Hematopoietic multipotent progenitor cell treated with erythropoietin and hydrocortisone succinate and interleukin-3 and kit ligand, for 6 days (in vitro differentiated cells): ENCODE data around the gene ARHGAP29.
"Not testable (repeated sequence)": the region's sequence is repeated elsewhere in the genome, so short reads cannot be mapped to it uniquely, and the experiment has no call there.

ENCODE experiments used
- DNase-seq: peaks from one replicate; pipeline ENCODE4 v3.0.0-alpha.2; 2015

Gene ARHGAP29

DNA sequence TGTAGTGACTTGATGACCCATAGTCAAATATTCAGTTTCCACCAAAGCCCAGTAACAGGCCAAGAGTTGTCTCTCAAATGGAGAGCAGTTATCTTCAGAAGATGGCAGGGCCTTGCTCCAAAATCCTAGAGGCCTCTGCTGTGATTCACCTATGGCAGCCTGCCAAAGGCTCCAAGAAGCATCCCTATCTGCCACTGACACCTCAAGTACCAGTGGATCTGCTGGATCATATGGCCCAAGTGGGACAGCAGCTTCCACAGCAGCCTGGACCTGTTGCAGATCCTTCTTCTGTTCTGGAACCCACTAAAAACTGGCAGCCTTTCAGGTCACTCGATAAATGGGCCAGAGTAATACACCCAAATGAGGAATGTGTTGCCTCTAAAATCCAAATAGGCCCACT lies 73.3 kb downstream of the ARHGAP29 start:
- DNase-seq = not testable (repeated sequence)

DNA sequence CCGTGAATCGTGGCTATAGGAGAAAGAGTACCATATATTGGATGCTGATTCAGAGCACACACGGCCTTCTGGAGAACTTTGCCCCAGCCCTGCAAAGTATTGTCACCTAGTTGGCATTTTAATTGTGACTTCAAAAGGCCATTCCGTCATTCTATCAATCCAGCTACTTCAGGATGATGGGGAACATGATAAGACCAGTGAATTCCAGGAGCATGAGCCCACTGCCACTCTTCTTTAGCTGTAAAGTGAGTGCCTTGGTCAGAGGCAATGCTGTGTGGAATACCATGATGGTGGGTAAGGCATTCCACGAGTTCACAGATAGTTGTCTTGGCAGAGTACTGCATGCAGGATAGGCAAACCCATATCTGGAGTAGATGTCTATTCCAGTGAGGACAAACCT lies 74.1 kb downstream of the ARHGAP29 start:
- DNase-seq = not testable (repeated sequence)

DNA sequence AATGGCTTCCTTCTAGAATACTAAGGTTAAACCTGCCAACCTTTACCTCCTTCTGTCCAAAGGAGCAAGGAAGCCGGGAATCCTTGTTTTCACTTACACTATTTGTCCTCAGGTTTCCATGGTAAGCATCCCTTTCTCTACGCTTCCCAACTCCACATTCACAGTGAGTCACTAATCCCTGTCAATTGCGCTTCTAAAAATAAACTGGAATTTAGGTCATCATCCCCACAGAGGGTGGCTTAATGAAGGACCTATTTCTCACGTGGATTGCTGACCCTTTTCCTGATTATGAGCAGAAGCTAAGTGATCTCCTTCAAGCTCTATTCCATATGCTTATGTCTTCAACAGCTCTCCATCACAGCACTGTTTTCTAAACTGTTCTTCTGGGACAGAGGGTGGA lies 76.6 kb downstream of the ARHGAP29 start:
- no peak for DNase-seq

GRCh38 chr1:94156096-94156625 lies 81.2 kb downstream of the ARHGAP29 start:
- DNase-seq = no peak

GRCh38 chr1:94154989-94155388 lies 82.4 kb downstream of the ARHGAP29 start:
- no peak for DNase-seq

DNA sequence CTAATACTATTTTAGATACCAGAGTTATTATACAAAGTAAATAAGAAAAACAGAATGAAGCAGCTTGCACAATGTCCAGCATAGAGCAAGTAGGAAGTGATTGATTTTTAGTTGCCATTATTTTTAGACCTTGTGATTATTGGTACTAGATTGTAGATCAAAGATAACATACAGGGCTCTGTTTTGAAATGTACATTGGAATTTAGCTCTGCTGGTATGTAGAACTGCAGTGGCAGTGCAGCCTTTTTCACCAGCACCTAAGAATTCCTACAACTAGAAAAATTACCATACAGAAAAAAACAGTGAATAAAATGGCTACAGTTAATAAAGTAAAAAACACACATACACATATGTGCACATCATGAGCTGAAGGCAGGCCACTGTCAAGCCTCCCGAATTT lies 84.3 kb downstream of the ARHGAP29 start:
- DNase-seq = no peak

DNA sequence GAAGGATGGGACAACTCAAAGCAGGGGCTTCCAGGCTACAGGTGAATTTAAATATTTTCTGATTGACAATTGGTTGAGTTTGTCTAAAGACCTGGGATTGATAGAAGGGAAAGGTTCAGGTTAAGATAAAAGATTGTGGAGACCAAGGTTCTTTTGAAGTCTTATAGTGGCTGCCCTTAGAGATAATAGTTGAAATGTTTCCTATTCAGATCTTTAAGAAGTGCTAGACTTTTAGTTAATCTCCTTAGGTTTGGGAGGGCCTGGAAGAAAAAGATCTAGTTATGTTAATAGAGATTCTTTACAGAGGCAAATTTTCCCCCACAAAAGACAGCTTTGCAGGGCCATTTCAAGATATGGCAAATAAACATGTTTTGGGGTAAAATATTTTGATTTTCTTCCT lies 88.2 kb downstream of the ARHGAP29 start:
- DNase-seq = not testable (repeated sequence)

DNA sequence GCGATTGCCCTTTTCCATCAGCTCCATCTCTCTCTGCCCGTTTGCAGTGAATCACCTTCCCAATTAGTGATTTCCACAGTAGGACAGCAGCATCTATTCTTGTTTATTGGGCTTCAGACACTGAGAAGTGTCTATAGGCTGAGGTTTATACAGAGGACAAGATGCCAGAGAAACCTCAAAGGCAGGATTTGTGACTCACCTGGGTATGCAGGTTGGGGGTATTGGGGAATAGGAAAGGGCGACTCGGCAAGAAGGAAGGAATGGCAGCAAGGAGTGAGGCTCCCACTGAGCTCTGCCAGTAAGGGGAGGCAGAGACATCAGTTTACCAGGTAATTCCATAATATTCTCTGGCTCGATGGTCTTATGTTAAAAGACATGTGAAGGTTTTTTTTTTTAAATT lies 91.1 kb downstream of the ARHGAP29 start:
- no peak for DNase-seq

- DNase-seq = no peak
Measured at GRCh38 chr1:94144836-94145235, 92.5 kb downstream of the ARHGAP29 start.

DNA sequence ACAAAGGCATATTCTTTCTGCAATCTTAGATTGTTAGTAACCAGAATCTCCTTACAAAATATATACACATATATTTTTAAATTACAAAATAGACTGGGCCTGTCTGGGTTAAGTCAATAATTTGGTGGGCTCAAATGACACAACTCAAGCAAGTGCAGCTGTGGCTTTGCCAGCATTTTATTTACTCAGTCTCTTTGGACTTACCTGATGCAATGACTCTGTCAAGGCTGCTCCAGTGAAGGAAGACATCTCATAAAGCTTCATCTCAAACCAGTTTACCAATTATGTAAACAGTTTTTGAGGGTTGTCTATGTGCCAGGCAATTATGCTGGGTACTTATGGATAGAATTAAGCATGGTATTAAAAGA lies 93.6 kb downstream of the ARHGAP29 start:
- no peak for DNase-seq

GRCh38 chr1:94143173-94143808 lies 94.1 kb downstream of the ARHGAP29 start:
- DNase-seq = no peak

DNA sequence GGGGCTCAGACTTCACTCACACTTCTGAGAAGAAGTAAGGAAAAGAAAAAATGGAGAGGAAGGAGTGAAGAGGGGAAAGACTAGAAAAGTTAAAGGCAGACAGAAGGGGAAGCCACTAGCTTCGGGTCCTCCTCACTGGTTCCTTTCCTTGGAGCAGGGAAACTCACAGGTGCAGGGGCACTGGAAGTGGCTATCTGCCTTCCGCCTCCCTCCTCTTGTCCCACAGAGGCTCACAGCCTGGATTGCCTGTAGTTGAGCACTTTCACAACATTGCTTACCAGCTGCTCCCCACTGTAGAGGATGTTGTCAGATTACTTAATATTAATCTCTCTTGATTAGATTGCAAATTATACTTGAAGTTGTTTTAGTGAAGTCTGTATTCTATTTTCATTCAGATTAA lies 94.8 kb downstream of the ARHGAP29 start:
- DNase-seq = no peak

DNA sequence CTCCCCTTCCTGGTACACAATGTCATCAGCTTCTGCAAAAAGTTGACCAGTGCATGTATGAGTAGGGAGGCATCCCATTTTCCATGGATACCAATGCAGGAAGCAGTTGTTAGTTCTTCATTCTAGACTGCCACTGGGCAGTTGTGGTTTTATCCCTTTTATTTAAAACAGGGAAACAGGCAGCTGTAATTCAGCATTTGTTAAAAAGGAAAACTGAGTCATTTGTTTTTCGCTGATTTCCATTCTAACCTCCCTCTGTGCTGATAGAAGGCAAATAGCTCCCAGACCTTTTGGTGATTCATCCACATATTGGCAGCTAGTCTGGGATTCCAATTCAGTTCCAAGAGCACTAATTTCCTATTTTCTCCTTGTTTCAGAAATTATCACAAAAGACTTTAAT lies 95.4 kb downstream of the ARHGAP29 start:
- no peak for DNase-seq

DNA sequence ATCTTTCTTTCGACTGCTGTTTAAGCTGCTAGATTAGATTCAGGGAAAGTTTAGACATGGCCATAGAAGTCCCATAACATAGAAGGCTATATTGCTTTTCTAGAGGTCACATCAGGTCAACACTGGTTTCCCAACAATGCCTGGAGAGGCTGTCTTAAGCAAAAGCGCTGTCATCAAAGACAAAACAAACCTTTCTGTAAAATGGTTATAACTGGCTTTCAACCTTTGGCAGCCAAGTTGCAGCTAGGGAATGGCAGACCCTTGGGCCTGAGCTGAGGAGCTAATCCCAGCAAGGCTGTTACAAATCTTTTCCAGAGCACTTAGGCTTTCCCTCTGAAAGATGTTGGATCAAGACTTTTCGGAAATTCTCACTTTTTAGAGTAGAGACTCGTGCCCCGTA lies 105.3 kb downstream of the ARHGAP29 start:
- DNase-seq = no peak

- no peak for DNase-seq
Measured at GRCh38 chr1:94130851-94131595, 106.4 kb downstream of the ARHGAP29 start.

GRCh38 chr1:94126651-94127050 lies 110.7 kb downstream of the ARHGAP29 start:
- DNase-seq = no peak

DNA sequence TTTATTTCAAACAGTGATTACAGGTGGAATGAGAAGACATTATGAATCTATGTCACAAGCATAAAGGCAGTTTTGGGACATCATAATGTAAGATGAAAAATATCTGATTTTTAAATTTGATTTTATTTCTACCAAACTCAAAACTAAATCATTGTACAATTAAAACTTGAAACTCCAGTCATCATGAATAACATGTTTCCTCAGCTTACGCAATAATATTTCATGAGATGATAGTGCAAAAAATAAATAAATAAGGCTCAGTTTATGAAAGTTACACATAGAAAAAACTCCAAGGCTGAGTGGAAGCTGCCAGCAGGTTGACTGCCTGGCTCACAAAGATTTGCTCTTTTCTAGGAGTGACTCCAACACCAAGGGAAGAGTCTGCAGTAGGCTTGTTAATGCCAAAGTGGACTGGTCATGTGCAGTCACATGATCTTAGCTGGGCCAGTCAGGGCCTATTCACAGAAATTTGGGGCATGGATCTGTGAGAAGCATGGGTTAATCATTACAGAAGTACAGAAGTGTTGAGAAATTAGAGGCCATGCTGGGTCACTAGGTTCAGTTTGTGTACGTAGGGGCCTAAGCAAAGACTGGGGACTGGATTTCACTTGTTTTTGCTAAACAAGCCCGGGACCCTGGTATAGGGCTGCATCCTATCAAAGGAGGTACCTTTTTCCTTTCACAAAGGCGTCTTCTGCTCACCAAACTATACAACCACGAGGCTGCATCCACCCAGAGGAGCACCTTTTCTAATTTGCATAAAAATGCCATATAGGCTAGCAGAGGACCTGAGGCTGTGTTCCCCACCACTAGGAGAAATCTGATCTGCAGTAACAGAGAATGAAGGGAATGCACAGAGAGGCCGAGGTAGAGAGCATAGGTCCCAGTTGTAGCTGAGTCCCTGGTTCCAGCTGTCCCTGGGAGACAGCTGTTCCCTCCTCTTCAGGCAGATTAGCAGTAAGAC lies 111.6 kb downstream of the ARHGAP29 start:
- DNase-seq = no peak

GRCh38 chr1:94124538-94124937 lies 112.8 kb downstream of the ARHGAP29 start:
- DNase-seq = no peak

DNA sequence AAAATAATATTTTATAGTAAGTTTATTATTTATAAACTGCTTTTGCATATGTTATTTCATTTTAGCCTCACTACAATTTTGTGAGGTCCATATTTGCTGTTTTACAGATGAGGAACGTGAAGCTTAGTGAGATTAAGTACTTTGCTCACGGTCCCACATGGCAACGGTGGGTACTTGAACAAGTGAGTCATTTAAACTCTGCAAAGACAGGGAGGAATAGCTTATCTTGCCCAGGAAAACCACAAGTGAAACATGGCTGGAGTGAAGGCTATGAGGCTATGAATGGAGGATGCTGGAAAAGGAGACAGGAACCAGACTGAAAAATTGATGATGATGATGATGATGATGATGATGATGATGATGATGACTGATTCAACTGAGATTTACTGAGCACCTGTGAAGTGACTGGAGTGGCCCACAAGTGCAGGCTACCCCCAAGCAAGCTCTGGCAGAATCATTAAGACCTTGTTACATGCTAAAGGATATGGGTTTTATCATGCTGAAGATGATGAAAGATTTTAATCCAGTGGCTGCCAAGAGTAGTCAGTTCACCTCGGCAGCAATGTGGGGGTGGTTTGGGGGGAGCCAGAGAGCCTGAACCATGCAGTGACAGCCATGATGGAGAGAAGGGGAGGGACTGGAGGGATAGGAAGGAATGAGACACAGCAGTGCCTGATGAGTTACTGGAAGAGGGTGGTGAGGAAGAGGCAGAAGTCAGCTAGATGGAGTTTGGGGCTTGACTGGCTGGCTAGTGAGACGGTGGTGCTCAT lies 115.0 kb downstream of the ARHGAP29 start:
- no peak for DNase-seq
